T-helper 2 cell treated with Interferon-gamma antibody and Interleukin-4, amounts not matched to agents 100 ng/mL and 5 ng/mL, for 36 hours (primary cell): ENCODE data around the gene CEBPZOS. TPM values are rescaled to one million over a fixed set of nuclear protein-coding genes. Genes with fewer than 3 reads are reported as not detected.
"Not testable (repeated sequence)": the region's sequence is repeated elsewhere in the genome, so short reads cannot be mapped to it uniquely, and the experiment has no call there.

Source experiments
- intact Hi-C: fragments of 100-400 bp; cut with micrococcal nuclease; formaldehyde crosslinking; loops from one replicate; pipeline ENCODE4 v1.15.1; 2023
- total RNA-seq: library from RNA; stranded (reverse); gene quantifications from 2 replicates; pipeline ENCODE4 v1.2.3, GENCODE V29; 2022

The CEBPZOS gene
- total RNA-seq, 1 donor from 2014 or later = 38.9 TPM

GRCh38 chr2:37189452-37190153, 6.7 kb upstream of the CEBPZOS start:
- intact Hi-C loops = no loop called here

- intact Hi-C loops = no loop called here
These were observed 6.0 kb upstream of the CEBPZOS start for GRCh38 chr2:37190290-37190689.

DNA sequence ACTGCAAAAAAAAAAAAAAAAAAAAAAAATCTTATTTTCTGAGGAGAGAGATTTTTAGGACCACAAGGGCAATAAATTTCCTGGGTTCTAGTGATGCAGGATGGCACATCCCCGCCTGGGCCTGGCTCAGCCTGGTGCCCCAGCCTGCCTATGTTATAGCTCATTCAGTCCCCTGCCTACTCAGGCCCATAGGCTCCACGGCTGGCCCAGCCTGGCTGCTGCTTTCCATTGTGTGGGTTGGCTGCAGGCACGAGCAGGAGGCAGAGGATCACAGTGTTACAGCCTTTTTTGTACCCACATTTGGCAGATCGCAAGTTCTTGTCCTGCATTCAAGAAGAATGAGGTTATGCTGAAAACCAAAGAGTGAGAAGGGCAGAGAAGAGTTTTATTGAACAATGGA, 5.0 kb upstream of the CEBPZOS start:
- intact Hi-C loops = no loop called here

GRCh38 chr2:37191747-37192146, 4.5 kb upstream of the CEBPZOS start:
- intact Hi-C loops = no loop called here

- intact Hi-C loops = no loop called here
These were observed 3.7 kb upstream of the CEBPZOS start for GRCh38 chr2:37192551-37192950.

- intact Hi-C loops = loop anchor here (1.0 to 2.0 kb wide), 3 partner anchors 36 to 229 kb away; partner anchors contain the start of genes EIF2AK2 and STRN
These were observed 405 bp upstream of the CEBPZOS start for GRCh38 chr2:37195862-37196319.

DNA sequence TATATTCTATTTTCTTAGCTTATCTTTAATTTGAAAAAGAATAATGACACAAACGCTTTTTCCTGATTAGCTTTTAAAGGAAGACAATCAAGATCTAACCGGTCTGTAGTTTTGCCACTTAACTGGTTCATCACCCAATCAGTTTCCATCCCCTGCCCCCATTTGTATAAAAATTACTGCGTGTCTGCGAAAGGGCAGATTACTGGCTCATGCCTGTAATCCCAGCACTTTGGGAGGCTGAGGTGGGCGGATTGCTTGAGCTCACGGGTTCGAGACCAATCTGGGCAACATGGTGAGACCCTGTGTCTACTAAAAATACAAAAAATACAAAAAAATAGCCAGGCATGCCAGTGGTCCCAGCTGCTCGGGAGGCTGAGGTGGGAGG, 2.4 kb downstream of the CEBPZOS start:
- intact Hi-C loops = no loop called here

DNA sequence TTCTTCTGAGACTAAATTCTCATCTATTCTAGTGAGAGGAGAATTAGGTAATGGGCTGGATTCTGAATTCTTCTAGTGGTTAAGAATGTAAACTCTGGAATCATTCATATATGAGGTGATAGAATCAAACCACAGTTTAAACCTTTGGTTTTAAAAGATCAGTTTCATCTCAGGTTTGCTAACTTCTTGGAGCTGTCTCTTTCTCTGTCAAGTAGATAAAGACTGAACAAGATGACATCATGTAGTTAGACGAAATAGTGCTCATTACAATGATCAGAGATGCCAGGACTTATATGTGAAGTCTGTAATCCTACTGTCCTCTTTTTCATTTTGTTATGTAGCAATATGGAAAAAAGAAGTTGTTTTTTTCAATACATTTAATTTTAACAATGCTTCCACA, 4.9 kb downstream of the CEBPZOS start:
- intact Hi-C loops = no loop called here

GRCh38 chr2:37201766-37202165, 5.5 kb downstream of the CEBPZOS start:
- intact Hi-C loops = no loop called here

DNA sequence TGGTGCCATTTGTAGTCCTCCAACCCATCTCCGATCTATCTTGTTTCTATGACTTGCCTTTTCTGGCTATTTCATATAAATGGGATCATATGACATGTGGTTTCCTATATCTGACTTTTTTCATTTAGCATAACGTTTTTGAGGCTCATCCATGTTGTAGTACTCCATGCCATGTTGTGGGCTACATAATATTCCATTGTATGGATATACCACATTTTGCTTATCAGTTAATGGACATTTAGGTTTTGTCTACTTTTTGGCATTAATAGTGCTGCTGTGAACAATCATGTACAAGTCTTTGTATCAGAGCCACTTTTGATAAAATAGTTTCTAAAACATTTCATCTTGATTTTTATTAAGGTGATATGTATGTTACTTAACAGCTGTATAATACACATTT, 7.4 kb downstream of the CEBPZOS start:
- intact Hi-C loops = no loop called here

DNA sequence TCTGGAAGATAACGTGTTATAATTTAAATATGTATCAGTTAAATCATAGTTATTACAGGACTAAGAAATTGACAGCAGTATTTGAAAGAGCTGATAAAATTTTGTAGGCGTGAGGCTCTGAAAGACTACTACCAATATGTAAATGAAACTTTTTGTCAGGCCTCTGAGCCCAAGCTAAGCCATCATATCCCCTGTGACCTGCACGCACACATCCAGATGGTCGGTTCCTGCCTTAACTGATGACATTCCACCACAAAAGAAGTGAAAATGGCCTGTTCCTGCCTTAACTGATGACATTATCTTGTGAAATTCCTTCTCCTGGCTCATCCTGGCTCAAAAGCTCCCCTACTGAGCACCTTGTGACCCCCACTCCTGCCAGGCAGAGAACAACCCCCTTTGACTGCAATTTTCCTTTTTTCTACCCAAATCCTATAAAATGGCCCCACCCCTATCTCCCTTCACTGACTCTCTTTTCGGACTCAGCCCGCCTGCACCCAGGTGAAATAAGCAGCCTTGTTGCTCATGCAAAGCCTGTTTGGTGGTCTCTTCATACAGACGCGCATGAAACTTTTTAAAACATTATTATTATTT, 8.9 kb downstream of the CEBPZOS start:
- intact Hi-C loops = not testable (repeated sequence)

DNA sequence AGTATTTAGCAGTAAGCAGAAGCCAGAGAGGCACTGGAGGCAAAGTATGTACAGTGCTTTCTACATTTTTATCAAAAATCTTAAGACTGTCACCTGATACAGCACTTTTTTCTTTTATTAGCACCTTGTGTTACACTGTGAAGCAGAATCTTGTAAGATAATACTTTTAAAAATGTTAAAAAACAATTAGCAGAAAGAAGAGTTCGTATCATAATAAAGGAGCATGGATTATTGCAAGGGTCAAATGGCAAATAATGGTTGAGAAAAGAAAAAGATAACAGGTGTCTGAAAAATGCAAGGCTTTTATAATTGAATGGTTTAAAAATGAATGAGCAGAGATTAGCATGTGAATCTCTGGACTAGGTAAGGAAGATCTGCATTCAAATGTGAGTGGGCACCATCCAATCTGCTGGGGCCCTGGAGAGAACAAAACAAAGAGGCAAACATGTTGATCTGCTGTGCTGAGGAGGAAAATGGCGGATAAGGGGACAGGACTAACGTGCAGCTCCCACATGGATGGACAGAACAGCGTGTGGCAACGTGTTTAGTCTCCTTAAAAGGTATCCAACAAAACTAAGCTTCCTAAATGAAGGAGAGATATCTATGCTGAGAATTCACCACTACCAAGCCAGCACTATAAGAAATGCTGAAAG, 9.5 kb downstream of the CEBPZOS start:
- intact Hi-C loops = no loop called here

- intact Hi-C loops = not testable (repeated sequence)
These were observed 10.5 kb downstream of the CEBPZOS start for GRCh38 chr2:37206760-37207159.

DNA sequence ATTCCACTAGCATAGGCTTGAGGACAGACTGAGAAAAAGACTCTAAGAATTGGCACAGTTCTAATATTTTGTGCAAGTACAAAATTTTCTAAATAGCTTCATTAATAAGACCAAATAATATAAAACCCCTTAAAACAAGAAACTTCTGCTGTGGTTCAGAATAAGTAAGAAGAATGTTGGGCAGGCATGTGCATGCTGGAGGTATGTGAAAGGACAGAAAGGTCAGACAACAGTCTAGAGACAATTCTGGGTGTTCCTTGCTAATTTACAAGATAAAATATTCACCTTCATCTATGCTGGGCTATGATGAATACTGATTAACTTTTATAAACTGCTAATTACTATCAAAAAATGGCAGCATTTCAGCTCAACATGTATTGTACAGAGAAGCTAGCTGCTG, 14.9 kb downstream of the CEBPZOS start:
- intact Hi-C loops = no loop called here

GRCh38 chr2:37211939-37212338, 15.6 kb downstream of the CEBPZOS start:
- intact Hi-C loops = no loop called here

GRCh38 chr2:37215250-37215649, 19.0 kb downstream of the CEBPZOS start:
- intact Hi-C loops = no loop called here

DNA sequence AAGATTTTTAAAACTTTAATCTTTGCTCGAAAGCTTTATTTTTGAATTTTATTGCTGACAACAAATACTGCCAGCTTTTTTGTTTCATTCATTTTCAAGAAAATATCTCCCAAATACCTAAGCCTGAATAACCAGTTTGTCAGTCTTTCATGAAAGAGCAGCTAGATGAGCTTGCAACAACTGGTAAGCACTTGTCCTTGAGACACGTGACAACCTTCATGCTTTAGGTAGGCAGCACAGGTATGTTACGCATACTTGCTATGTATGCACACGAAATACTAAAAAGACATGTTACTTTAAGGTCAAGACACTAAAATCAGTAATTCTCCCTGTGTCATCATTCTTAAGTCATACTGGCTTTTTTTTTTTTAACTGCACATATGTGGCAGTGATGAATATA, 22.8 kb downstream of the CEBPZOS start:
- intact Hi-C loops = no loop called here

- intact Hi-C loops = no loop called here
These were observed 26.8 kb downstream of the CEBPZOS start for GRCh38 chr2:37223131-37223530.

GRCh38 chr2:37224063-37224462, 27.8 kb downstream of the CEBPZOS start:
- intact Hi-C loops = no loop called here

DNA sequence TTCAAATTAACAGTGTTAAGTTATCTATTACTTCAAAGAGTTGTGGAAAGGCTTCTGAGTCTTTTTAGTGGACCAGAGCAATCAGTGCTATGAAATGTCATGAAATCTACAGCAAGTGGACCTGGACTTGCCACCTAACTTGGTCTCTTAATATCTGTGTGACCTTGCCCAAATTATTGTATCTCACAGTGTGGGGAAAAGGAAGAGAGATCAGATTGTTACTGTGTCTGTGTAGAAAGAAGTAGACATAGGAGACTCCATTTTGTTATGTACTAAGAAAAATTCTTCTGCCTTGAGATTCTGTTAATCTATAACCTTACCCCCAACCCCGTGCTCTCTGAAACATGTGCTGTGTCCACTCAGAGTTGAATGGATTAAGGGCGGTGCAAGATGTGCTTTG, 28.8 kb downstream of the CEBPZOS start:
- intact Hi-C loops = not testable (repeated sequence)

- intact Hi-C loops = no loop called here
These were observed 30.6 kb downstream of the CEBPZOS start for GRCh38 chr2:37226863-37227262.

DNA sequence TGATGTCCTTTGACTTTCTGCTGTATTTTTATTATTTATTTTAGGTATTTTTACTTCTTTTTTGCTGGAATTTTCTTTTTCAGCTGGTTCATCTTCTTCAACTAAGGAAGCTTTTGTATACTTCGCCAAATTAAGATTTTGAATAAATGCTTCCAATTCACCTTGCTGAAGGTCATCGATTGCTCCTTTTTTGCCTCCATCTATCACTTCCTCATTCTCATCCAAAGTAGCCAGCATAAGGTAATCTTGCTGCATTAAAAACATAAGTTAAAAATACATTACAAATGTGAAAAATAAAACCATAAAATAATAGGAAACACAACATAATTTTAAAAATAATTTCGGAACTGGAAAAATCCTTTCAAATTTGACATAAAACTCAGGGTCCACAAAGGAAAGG, 32.5 kb downstream of the CEBPZOS start:
- intact Hi-C loops = no loop called here
